Hepatocyte (in vitro differentiated cells): ENCODE results near the gene FXR2.

Source experiments
- EZH2phosphoT487 ChIP-seq: fragments of 200-600 bp; sonication (generic); IDR thresholded peaks from one replicate; pipeline ENCODE4 v1.6.1; 2018; ENCODE audit warnings: antibody characterized with exemption, mild to moderate bottlenecking, low read depth, moderate library complexity; ENCODE audit not compliant: unreplicated experiment, severe bottlenecking
- TF ChIP-seq, protein P1 (sequence below): fragments of 200-600 bp; sonication (generic); IDR thresholded peaks from 2 replicates; pipeline ENCODE4 v1.5.1; 2016; ENCODE audit warnings: antibody characterized with exemption, mild to moderate bottlenecking; ENCODE audit not compliant: poor library complexity

DNA sequence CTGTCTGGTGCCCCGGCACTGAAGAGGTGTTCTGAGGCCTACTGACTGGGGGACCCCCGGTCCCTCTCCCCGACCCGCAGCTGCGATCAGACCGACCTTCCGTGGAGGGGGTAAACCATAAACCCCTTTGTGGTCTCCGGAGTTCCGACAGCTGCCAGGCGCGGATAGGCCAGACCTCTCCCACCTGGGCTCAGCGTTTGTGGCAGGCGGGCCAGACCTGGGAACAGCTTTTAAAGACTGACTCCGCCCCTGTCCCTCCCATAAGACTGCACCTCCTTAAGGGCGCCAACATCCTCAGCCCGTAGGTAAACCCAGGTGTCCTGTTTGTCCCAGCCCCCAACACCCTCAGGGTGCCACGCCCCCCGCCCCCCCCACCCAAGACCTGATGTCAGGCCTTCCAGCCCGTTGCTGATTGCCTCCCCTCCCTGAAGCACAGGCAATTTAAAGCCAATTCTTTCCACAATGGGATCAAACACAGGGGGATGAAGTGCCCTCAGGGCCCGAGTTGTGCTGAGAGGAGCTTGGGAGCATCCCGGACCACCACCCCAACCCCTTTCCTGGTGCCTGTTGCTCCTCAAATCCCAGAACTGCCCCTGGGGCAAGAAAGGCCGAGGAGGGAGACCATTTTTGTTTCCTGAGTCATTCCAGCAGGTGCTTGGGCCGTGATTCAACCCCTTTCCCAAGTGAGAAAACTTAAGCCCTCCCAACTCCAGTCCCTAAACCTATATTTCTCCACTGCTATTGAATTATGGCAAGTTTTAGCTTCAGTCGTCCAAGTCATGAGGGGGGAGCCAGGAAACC is 24.6 kb downstream of the FXR2 start, which contains the start of gene SOX15:
- TF ChIP-seq, protein P1, sequence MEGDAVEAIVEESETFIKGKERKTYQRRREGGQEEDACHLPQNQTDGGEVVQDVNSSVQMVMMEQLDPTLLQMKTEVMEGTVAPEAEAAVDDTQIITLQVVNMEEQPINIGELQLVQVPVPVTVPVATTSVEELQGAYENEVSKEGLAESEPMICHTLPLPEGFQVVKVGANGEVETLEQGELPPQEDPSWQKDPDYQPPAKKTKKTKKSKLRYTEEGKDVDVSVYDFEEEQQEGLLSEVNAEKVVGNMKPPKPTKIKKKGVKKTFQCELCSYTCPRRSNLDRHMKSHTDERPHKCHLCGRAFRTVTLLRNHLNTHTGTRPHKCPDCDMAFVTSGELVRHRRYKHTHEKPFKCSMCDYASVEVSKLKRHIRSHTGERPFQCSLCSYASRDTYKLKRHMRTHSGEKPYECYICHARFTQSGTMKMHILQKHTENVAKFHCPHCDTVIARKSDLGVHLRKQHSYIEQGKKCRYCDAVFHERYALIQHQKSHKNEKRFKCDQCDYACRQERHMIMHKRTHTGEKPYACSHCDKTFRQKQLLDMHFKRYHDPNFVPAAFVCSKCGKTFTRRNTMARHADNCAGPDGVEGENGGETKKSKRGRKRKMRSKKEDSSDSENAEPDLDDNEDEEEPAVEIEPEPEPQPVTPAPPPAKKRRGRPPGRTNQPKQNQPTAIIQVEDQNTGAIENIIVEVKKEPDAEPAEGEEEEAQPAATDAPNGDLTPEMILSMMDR, result no peak
- no peak for TF ChIP-seq EZH2phosphoT487
